NCI-H524 treated with DMSO at 0.1 percent for 48 hours (cell line): ENCODE results near the gene CD69.

ENCODE experiments used
- DNase-seq: peaks from one replicate; lab custom pipeline; 2025; lab: John Stamatoyannopoulos, UW

The CD69 gene

GRCh38 chr12:9760699-9761418 is at the start of gene CD69:
Gene CD69 (minus strand): TSS chr12:9760901. CDS start chr12:9760820, 81 bp downstream.
- no peak for DNase-seq

GRCh38 chr12:9809866-9810265 is 49.2 kb upstream of the CD69 start:
- no peak for DNase-seq

GRCh38 chr12:9809338-9809737 is 48.6 kb upstream of the CD69 start:
- DNase-seq, result no peak

GRCh38 chr12:9808504-9808903 is 47.8 kb upstream of the CD69 start:
- no peak for DNase-seq

- DNase-seq, result no peak
Measured at GRCh38 chr12:9806714-9807113, 46.0 kb upstream of the CD69 start.

GRCh38 chr12:9805883-9806282 is 45.2 kb upstream of the CD69 start:
- DNase-seq, result no peak

GRCh38 chr12:9799961-9800360 is 39.3 kb upstream of the CD69 start:
- DNase-seq, result no peak

- no peak for DNase-seq
Measured at GRCh38 chr12:9797722-9798619, 37.3 kb upstream of the CD69 start.

- no peak for DNase-seq
Measured at GRCh38 chr12:9796971-9797370, 36.3 kb upstream of the CD69 start.

- DNase-seq, result no peak
Measured at GRCh38 chr12:9796346-9796745, 35.6 kb upstream of the CD69 start.

GRCh38 chr12:9795945-9796344 is 35.2 kb upstream of the CD69 start:
- no peak for DNase-seq

GRCh38 chr12:9794484-9795093 is 33.9 kb upstream of the CD69 start:
- DNase-seq, result no peak

- DNase-seq, result no peak
Measured at GRCh38 chr12:9793779-9794395, 33.2 kb upstream of the CD69 start.

GRCh38 chr12:9792961-9793617 is 32.4 kb upstream of the CD69 start:
- DNase-seq, result no peak

- no peak for DNase-seq
Measured at GRCh38 chr12:9792185-9792900, 31.6 kb upstream of the CD69 start.

GRCh38 chr12:9786726-9787717 is 26.3 kb upstream of the CD69 start:
- DNase-seq, result no peak

GRCh38 chr12:9784816-9785215 is 24.1 kb upstream of the CD69 start:
- DNase-seq, result no peak

GRCh38 chr12:9784326-9784725 is 23.6 kb upstream of the CD69 start:
- DNase-seq, result no peak

- DNase-seq, result no peak
Measured at GRCh38 chr12:9782547-9783382, 22.1 kb upstream of the CD69 start.
